NOMO-1 (cell line): ENCODE data around the gene LMTK2.
"Not testable (repeated sequence)": the region's sequence is repeated elsewhere in the genome, so short reads cannot be mapped to it uniquely, and the experiment has no call there.

Source experiments
- DNase-seq, 2 experiments: peaks; one replicate each; lab custom pipeline; 2025; ENCODE audit not compliant: unreplicated experiment in 2 of 2; lab: John Stamatoyannopoulos, UW

Gene LMTK2

DNA sequence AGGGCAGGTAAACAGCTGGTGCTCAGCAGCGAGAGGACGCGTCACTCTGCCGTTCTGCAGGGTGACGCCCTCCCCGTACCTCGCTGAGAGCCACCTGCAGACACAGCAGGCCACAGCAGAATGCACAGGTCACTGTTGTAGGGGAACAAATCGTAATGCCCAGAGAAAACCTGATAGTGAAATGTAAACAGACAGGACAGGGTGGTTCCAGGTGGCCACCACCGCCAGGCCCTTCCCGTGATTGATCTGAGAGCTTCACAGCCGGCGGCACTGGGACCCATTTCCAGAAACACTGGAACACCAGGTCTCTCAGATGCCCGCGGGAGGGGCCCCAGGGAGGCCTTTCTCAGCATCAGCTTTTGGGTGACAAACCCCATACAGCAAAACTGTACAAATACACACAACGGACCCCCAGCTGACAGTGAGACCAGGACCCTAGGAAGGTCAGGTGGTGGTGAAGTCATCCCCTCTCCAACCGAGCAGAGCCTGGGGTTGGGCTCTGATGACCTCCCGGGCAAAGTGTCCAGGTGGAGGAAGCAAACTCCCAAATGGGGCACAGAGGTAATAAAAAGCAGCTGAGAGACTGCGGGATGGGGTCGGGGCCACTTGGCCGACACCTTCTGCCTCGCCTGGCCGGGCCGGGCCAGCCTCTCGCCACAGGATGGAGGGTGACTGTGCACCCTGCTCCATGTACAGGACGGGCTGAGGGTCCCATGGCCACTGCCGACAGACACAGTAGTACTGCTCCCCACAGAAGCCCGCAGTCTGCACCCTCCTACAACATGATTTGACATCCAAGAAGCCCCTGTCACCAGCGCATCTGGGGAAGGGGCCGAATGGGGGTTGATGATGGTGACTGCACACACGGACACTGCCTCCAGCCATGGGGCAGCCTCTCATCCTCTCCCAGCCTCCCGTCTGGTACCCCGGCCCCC lies 109.2 kb downstream of the LMTK2 start:
- DNase-seq: no peak

DNA sequence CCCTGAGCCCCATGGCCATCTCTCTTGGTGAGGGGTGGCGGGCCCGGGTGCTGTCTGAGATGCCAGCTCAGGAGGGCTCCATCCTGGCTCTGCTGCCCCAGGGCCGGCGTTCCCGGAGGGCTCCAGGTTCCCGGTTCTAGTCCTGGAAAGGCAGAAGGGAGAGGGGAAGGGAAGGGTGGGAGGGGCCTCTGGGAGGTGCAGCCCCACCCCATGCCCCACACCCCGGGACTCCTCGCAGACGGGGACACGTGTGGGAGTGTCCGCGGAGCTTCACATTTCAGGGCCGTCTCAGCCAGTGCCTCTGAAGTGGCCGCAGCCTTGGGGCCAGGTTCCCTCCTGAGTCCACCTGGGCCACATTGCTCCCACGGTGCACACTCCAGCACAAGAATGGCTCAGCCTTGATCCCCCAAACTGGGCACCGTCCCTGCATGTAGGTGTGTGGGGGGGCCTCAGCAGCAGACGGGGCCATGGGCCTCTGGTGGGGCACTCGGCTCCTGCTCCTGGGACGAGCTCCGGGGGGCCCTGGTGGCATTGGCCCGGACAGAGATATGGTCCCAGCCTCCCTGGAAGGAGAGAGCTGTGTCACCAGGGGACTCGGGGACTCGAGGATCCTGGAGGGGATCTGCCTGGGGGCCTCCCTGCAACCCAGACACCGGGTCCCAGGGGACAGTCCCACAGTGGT lies 110.4 kb downstream of the LMTK2 start:
- DNase-seq: no peak

DNA sequence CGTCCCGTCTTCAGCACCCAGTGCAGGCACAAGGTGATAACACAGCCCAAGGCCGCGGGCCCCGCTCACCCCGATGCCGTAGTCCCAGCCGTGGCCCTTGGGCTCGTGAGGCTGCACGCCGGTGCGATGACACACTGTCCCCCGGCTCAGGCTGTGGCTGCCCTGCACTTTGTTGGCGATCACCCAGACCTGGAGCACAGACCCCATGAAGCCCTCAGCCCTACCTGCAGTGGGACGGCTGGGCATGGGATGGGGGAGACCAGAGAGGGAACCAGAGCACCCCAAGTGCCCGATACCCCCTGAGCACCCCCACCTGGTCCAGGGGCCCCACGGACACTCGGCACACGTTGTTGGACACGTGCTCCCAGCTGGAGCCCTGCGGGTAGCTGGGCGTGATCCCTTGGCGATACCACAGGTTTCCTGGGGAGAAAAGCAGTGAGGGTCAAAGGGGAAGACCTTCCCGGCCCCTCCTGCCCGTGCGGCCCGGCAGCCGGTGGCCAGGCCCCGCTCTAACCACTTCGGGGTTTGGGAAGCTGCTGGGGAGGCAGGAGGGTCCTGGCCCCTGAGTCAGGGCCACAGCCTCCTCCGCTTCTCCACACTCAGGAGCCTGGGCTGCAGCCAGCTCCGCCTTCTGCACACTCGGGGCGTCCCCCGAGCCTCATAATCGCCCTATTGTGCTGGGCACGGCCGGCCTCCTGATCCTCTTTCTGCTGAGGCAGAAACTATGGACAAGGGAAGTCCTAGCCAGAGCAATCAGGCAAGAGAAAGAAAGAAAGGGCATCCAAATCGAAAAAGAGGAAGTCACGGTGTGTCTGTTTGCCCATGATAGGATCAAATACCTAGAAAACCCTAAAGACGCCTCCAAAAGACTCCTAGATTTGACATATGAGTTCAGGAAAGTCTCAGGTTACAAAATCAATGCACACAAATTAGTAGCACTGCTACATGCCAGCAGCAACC lies 111.2 kb downstream of the LMTK2 start:
- DNase-seq: peak; percentile 71 to 84

DNA sequence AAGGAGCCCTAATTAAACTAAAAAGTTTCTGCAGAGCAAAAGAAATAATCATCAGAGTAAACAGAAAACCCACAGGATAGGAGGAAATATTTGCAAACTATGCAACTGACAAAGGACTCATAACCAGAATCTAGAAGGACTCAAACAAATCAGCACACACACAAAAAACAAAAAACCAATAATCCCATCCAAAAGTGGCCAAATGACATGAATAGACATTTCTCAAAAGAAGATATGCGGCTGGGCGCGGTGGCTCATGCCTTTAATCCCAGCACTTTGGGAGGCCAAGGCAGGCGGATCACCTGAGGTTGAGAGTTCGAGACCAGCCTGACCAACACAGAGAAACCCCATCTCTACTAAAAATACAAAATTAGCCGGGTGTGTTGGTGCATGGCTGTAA lies 112.7 kb downstream of the LMTK2 start:
- not testable (repeated sequence) for DNase-seq

DNA sequence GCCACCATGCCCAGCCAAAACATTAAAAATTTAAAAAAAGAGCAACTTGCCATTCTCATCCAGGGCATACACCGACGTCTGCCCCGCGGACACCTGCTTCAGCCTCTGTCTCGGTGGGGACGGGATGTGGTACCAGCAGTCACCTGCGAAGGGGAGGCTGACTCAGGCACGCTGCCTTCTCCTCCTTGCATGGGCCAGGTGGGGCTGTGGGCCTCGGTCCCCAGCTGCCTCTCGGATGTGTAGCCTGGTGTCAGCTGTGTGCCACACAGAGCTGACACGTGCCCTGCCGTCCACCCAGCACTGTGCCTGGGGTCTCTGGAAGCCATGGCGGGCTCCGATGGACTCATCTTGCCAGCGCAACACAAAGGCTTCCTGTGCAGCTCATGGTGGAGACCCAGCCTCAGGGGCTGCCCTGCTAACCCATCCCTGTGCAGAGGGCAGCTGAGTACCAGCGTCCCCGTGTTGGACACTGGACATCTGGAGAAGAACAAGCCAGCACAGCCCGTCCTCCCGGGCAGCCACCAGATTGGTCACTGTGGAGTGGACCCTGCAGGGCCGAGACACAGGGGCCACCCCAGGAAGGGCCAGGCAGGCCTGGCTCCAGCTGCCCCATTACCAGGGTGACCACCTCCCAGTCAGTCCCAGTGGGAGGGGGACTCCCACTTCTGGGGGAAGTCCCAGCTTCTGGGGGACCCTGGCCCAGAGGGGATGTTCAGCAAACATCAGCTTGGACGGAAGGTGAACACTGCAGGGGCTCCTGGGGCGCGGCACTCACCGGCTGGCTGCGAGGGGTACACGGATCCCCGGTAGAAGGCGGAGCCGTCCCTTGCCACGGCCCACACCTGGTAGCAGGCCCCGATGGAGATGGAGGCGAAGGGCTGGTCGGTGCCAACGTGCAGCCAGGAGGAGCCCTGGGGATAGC lies 115.2 kb downstream of the LMTK2 start:
- no peak for DNase-seq

DNA sequence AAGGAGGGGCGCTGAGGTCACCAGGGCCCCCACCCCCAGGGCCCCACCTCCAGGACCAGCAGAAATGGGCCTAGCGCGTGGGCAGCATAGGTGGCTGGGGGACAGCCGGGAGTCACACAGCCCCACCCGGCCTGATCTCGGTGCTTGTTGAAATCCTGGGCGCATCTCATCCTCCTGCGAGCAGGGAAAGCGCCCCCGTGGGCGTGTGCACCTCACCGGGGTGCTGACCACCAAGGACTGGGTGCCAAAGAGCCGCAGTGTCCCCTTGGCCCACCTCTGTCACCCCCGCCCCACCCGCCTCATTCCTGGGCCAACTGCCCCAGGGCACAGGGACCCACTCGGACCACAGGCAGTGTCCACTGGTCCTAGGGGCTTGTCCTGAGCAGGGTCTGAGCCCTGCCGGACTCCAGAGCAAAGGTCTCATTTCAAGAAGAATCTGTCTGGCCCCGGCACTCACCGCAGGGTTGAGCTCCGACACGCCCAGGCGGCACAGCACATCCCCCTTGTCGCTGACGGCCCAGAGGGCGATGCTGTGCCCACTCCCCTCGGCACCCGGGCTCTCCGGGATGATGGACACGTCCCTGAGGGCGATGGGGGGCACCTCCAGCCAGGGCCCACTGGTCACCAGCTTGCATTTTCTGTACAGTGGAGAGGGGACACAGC lies 116.0 kb downstream of the LMTK2 start:
- DNase-seq: no peak

DNA sequence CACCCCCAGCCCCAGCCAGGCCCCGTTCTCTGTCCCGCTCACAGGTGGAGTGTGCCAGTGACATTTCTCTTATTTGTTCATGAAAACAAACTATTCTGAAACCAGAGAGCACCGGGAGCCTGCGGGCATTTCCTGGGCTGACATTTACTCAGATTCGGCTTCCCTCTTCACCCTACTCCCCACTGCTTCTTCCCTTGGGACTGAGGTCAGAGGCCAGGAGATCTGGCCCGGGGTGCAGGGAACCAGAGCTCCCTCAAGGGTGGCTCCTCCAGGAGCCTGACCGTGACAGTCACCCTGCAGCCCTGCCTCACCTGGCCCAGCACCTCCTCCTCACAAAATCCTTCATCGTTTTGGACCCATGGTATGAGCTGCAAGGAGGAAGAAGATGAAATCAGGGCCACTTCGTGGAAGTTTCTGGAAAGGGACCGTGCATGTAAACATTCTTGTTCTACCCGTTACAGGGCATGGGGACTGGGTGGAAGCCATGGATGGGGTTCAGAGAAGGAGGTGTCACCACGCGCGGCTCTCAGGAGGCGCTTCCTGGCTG lies 116.8 kb downstream of the LMTK2 start:
- no peak for DNase-seq

DNA sequence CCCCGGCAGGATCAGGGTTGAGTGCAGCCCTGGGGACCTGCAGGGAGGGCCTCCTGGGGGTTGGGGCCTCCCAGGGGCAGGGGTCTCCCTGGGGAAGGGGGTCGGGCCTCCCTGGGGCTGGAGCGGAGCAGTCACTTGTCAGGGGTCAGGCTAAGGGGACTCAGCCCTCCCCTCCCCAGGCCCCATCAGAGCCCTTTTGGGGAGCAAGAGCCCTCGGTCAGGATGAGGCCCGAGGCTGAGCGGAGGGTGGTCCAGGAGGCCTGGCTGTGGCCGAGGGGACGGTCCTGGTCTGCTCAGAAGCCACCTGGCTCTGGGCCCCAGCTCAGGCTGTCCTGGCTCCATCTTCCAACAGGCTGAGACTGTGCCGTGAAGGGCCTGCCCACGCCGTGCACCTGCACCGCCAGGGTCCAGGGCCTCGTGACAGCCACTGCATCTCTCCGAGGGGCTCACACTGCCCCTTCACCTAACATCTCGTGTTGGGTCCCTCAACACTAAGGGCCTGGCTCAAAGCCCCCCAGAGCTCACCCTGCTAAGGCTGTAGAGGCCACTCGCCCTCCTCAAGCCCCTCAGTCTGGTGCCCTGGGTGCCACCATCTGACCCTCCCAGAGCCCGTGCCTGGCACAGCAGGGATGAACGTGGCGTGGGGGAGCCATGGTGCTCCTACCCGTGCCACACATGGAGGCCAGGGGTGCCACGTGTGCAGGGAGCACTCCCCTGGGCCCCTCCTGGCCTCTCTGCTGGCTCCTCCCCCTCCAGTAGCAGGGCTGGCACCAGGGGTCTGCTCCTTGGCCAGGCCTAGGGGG lies 117.4 kb downstream of the LMTK2 start:
- DNase-seq: no peak

DNA sequence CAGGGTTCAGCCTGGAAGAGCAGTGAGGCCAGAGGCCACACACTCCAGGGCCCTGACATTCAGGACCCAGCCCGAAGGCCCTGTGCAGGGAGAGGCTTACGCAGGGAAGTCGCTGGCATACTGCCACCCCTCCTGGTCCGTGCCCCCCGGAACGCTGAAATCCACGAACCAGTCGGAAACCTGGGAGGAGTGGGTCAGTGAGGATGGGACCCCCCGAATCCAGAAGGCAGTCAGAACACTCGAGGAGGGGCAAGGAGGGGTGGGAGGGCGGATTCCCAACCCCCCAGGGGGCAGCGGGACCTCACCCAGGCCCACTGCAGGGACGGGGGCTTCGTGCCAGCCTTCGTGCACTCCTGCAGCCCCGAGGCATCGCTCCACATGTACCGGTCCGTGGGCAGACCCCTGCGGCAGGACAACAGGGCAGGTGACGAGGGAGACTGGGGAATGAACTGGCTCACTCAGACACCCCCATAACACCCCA lies 118.1 kb downstream of the LMTK2 start:
- DNase-seq: no peak

DNA sequence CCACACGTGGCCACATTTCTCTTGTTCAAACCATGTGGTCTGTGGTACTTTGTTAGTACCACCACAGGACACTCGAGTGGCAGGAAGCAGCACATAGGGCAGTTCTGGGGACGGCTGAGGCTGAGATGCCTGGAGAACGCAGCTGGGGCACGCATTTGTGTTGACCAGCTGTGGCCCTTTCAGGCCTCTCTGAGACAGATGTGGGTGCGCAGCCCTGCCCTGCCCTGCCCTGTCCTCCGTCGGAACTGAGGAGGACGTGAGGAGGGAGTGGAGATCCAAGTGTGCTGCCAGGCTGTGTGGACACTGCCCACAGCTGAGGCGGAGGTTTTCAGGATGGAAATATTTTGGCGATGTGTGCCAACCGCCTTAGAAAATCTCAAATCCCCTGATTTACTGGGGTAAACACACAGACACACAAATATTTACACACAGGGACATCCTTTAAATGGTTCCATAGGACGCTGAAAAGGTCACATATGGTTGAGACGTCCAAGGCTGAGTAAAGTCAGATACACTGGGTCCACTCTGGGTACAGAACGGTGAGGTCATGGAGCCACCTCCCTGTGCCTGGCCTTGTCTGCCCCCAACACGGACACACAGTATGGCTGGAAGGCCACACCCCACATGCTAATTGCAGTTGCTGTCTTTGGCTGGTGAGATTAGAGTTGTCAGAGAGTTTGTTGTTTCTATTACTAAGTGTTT lies 119.4 kb downstream of the LMTK2 start:
- no peak for DNase-seq

DNA sequence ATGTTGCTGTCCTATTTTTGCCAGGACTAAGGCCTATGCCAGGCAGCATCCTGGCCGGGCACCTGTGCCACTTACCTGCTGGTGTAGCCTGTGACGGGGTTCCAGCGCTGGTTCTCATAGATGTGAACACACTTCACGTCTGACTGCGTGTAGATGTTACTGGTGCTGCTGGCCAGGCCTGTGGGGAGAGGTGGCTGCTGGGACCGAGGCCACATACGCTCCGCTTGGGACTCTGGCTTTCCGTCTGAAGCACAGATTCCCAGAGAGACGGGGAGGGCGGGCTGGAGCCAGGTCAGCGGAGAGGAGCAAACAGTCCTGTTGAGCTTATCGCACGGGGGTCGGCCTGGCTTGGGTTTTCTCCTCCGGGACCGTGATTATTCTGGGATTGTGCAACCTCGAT lies 121.3 kb downstream of the LMTK2 start:
- DNase-seq: no peak

DNA sequence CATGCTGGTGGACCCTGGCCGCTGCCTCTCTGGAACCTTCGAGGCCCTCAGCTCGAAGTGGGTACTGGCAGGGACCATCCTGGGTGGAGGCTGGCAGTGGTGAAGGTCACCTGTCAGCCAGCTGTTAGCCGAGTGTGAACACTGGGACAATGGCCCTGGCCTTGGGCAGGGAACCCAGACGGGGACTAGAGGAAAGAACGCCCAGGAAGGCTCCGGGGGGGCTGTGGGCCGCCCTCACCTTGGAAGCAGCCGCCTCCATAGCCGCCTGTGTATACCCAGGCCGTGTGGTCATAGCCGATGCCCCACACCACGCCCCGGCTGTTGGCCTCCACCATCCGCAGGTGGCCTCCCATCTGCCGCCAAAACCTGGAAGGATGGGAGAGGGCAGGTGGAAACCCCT lies 122.1 kb downstream of the LMTK2 start:
- no peak for DNase-seq

DNA sequence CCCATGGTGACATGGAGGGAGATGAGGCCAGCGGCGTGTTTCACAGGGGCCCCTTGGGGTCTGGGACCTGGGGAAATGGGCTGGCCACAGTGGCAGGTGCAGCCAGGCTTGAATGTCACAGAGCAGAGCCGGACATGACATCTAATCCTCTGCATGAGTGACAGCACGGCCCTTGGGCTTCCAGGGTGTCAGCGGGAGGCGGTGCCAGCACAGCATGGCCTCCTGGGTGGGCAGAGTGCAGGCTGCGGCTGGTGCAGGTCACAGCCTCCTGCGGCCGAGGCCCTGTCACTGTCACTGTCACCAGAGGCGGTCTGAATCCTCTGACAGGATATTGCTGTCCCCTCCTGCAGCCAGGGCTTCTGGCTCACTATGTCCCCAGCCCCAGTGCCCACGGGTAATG lies 122.8 kb downstream of the LMTK2 start:
- no peak for DNase-seq

DNA sequence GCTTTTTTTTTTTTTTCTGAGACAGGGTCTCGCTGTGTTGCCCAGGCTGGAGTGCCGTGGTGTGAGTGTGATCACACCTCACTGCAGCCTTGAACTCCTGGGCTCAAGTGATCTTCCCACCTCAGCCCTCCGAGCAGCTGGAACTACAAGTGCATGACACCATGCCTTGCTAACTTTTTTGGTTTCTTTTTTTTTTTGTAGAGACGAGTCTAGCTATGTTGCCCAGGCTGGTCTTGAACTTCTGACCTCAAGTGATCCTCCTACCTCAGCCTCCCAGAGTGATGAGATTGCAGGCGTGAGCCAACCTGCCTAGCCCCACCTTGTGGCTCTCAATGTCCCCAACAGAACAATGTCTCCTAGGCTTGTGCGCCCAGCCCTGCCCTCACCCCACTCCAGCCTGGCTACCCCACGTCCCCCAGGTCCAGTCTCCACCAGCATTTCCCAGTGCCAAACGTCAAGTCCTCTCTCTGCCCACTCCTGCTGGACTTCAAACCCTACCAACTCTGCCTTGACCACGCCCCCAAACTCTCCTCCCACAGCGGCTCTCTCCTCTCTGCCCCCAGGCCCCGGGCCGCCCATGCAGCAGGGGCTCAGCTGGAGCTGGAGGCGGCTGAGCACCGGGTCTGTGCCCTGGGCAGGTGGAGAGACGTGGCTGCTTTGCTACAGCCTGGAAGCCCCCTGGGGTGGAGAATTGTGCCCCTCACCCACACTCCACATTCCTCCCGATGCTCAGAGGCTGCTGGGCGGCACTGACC lies 123.5 kb downstream of the LMTK2 start:
- DNase-seq: no peak

DNA sequence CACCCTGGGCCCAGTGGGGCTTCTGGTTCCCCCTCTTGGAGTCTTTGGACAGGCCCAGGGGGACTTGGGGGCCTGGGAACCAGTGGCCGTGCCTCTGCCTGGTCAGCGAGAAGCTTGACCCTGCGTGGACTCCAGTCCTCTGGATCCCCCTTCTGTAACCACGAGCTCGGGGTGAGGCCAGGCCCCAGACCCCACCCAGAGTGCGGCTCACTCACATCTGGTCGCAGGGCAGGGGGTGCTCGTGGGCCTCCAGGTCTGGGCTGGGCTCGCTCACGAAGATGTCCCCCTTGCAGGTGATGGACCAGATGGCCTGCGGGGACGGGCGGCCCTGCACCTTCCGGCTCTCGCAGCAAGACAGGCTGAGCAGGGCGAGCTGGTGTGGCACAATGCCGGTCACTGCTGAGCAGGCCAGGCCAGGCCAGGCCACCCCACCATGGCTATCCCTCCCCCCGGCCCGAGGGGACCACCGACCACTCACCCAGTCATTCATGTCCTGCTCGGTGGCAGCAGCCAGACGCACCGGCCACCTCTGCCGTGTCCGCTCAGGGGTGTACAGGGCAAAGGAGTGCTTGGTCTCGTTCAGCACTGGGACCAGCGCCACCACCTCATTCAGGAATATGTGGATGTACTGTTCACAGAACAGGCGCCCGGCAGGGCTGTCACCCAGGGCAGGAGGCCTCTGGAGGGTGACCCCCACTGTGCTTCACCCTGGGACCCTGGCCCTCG lies 124.2 kb downstream of the LMTK2 start:
- DNase-seq: no peak
